Measurements from ENCODE around the gene TENM3. TPM values are rescaled to one million over a fixed set of nuclear protein-coding genes. Genes with fewer than 3 reads are reported as not detected.

TENM3 gene
- polyA plus RNA-seq, 1 of the 3 experiments (the other 2 are of a cell fraction) = 10.4 TPM

DNA sequence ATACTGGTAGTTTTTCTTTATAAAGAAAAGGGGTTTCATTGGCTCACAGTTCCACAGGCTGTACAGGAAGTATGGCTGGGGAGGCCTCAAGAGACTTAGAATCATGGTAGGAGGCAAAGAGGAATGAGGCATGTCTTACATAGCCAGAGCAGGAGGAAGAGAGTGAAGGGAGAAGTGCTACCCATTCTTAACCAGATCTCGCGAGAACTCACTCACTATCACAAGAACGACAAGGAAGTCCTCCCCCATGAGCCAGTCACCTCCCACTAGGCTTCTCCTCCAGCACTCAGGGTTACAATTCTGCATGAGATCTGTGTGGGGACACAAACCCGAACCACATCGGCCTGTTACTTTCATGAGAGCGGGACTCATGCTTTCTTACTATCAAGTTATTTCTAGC is 240.5 kb downstream of the TENM3 start:
- Histone ChIP-seq H4K20me1 (ENCODE audit: insufficient read depth) (no peaks in the 10 kb centered on the region), H3K27ac (ENCODE audit: low read depth in 2 of 2, low read length in 1 of 2) (no peak overlapping the region), H3K36me3 (replicated peaks in 1 of 2; ENCODE audit: control insufficient read depth in 1 of 2, insufficient read depth in 2 of 2, low read length in 1 of 2) (peaks cover 0 to 8% of the 10 kb centered on the region in 2 experiments), H3K4me1 (ENCODE audit: control insufficient read depth in 1 of 2, insufficient read depth in 2 of 2, low read depth in 1 of 2, low read length in 1 of 2) (no peaks in the 10 kb centered on the region; a peak in 1 of 4 replicates), H3K9ac (no peak overlapping the region), H3K79me2 (ENCODE audit: insufficient read depth) (0 out of 2 replicates have a peak, but pooled peaks cover 2% of the 10 kb centered on the region), H3K4me2 (no peak overlapping the region), H3K27me3 (ENCODE audit: insufficient read depth) (no peaks in the 10 kb centered on the region), H3K4me3 (ENCODE audit: low read depth in 2 of 2, low read length in 1 of 2) (no peak overlapping the region), H3K9me2 (0 out of 2 replicates have a peak, but pooled peaks cover 4% of the 10 kb centered on the region), H2AFZ (ENCODE audit: low read depth) (no peak overlapping the region), H3F3A (replicated peaks; ENCODE audit: insufficient read depth) (no peaks in the 10 kb centered on the region), H3K9me3 (no peaks in the 10 kb centered on the region)
- DNase-seq = no peak
- CTCF ChIA-PET = no interaction called here
- TF ChIP-seq SIN3A (IDR thresholded peaks at IDR 0.05; ENCODE audit: borderline replicate concordance, low read depth, low read length) (no peak), YY1 (IDR thresholded peaks at IDR 0.05; ENCODE audit: low read depth) (no peak)
- POLR2A ChIA-PET = no interaction called here
- 75% methylated on average over 6 of the region's 6 CpGs for WGBS (ENCODE audit: low lambda C conversion rate)

DNA sequence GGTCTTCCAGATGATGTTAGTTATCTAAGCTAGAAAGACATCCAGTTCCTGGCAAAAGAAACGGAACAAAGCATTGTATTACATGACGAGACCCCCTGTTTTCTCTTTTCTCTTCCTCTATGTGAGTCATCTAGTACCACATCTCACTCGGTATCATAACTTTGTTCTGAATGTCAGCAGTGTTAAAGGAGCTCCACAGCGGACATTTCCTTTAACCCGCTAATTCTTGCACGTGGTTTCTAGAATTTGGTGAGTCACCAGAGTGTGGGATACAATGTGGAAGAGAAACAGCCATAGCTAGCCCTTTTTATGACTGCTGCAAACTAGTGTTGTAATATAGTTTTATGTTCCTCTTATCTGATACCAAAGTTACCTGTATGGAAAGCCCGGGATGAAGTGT is 243.7 kb downstream of the TENM3 start:
- no peak overlapping the region for H2AFZ ChIP-seq (ENCODE audit: low read depth)
- no peak overlapping the region for H3K4me2 ChIP-seq
- TF ChIP-seq JUND (IDR thresholded peaks at IDR 0.05) (no peak), RXRA (IDR thresholded peaks at IDR 0.05; ENCODE audit: borderline replicate concordance, low read depth) (no peak)
- 0 out of 2 replicates have a peak, but pooled peaks cover 2% of the 10 kb centered on the region for H3K79me2 ChIP-seq (ENCODE audit: insufficient read depth)
- no peaks in the 10 kb centered on the region for H3K9me2 ChIP-seq
- DNase-seq = no peak
- H4K20me1 ChIP-seq (ENCODE audit: insufficient read depth) = no peaks in the 10 kb centered on the region
- H3K4me3 ChIP-seq (ENCODE audit: low read depth in 2 of 2, low read length in 1 of 2) = no peak overlapping the region
- WGBS (ENCODE audit: low lambda C conversion rate) = 88% methylated on average over 7 of the region's 7 CpGs
- H3K4me1 ChIP-seq (ENCODE audit: control insufficient read depth in 1 of 2, insufficient read depth in 2 of 2, low read depth in 1 of 2, low read length in 1 of 2) = no peaks in the 10 kb centered on the region; a peak in 2 of 4 replicates
- CTCF ChIA-PET = interaction anchor here (1.0 to 1.2 kb wide), 3 partner anchors 20 to 31 kb away, joined by 3 read pairs; no protein-coding TSS in a partner anchor
- no peaks in the 10 kb centered on the region for H3K9me3 ChIP-seq
- no peaks in the 10 kb centered on the region for H3F3A ChIP-seq (replicated peaks; ENCODE audit: insufficient read depth)
- H3K9ac ChIP-seq = no peak overlapping the region
- no peaks in the 10 kb centered on the region for H3K27me3 ChIP-seq (ENCODE audit: insufficient read depth)
- POLR2A ChIA-PET = no interaction called here
- H3K36me3 ChIP-seq (replicated peaks in 1 of 2; ENCODE audit: control insufficient read depth in 1 of 2, insufficient read depth in 2 of 2, low read length in 1 of 2) = peaks cover 0 to 8% of the 10 kb centered on the region in 2 experiments
- no peak overlapping the region for H3K27ac ChIP-seq (ENCODE audit: low read depth in 2 of 2, low read length in 1 of 2)

DNA sequence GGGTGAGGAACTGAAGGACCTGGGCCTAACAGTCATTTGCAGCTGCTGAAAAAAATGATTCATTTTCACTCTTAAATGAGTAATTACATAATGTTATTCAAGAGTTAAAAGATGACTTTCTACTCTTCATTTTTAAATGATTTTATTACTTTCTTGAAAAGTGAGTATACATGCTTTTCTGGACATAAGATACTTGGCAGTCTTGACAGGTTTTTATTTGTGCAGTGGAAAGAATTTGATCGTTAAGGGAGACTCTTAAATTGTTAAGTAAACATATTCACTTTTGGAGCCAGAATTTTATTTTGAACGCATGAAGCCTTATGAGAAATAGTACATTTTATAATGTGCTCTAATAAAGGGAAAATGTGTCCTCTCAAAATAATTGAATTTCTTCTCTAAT is 245.7 kb downstream of the TENM3 start:
- WGBS (ENCODE audit: low lambda C conversion rate) = 91% methylated on average over 2 of the region's 2 CpGs
- H3K79me2 ChIP-seq (ENCODE audit: insufficient read depth) = no peaks in the 10 kb centered on the region
- POLR2A ChIA-PET = no interaction called here

More for the DNA sequence above, 245.7 kb downstream of the TENM3 start:
- Histone ChIP-seq H3K4me3 (ENCODE audit: low read depth in 2 of 2, low read length in 1 of 2) (no peak overlapping the region), H3K4me1 (ENCODE audit: control insufficient read depth in 1 of 2, insufficient read depth in 2 of 2, low read depth in 1 of 2, low read length in 1 of 2) (no peaks in the 10 kb centered on the region; a peak in 2 of 4 replicates), H3K4me2 (no peak overlapping the region), H2AFZ (ENCODE audit: low read depth) (no peak overlapping the region), H3K27ac (ENCODE audit: low read depth in 2 of 2, low read length in 1 of 2) (no peak overlapping the region), H3K27me3 (ENCODE audit: insufficient read depth) (no peaks in the 10 kb centered on the region), H3K9me2 (no peaks in the 10 kb centered on the region), H3K9ac (no peak overlapping the region), H4K20me1 (ENCODE audit: insufficient read depth) (no peaks in the 10 kb centered on the region), H3K36me3 (replicated peaks in 1 of 2; ENCODE audit: control insufficient read depth in 1 of 2, insufficient read depth in 2 of 2, low read length in 1 of 2) (peaks cover 0 to 8% of the 10 kb centered on the region in 2 experiments), H3F3A (replicated peaks; ENCODE audit: insufficient read depth) (peaks cover 4% of the 10 kb centered on the region), H3K9me3 (no peaks in the 10 kb centered on the region)
- TF ChIP-seq GATA2 (CRISPR knock-in tag; IDR thresholded peaks at IDR 0.05) (no peak), TEAD4 (IDR thresholded peaks at IDR 0.05; ENCODE audit: borderline replicate concordance, insufficient read depth) (no peak), POLR2AphosphoS5 (IDR thresholded peaks at IDR 0.05; ENCODE audit: low read depth, low read length) (no peak), FOXJ3 (CRISPR knock-in tag; IDR thresholded peaks at IDR 0.05) (no peak), MEF2A (IDR thresholded peaks at IDR 0.05; ENCODE audit: borderline replicate concordance, low read depth) (no peak), EP300 (IDR thresholded peaks at IDR 0.05; ENCODE audit: borderline replicate concordance in 1 of 2, low read depth in 1 of 2, low read length in 1 of 2) (no peak), YY1 (IDR thresholded peaks at IDR 0.05; ENCODE audit: low read depth) (no peak), RFX5 (IDR thresholded peaks at IDR 0.05; ENCODE audit: low read length) (no peak), JUND (IDR thresholded peaks at IDR 0.05) (no peak), FOSL2 (IDR thresholded peaks at IDR 0.05; ENCODE audit: borderline replicate concordance, low read depth) (no peak)
- TF ChIP-seq, protein P1, sequence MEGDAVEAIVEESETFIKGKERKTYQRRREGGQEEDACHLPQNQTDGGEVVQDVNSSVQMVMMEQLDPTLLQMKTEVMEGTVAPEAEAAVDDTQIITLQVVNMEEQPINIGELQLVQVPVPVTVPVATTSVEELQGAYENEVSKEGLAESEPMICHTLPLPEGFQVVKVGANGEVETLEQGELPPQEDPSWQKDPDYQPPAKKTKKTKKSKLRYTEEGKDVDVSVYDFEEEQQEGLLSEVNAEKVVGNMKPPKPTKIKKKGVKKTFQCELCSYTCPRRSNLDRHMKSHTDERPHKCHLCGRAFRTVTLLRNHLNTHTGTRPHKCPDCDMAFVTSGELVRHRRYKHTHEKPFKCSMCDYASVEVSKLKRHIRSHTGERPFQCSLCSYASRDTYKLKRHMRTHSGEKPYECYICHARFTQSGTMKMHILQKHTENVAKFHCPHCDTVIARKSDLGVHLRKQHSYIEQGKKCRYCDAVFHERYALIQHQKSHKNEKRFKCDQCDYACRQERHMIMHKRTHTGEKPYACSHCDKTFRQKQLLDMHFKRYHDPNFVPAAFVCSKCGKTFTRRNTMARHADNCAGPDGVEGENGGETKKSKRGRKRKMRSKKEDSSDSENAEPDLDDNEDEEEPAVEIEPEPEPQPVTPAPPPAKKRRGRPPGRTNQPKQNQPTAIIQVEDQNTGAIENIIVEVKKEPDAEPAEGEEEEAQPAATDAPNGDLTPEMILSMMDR (IDR thresholded peaks at IDR 0.05) = no peak
- TF ChIP-seq, protein P2, sequence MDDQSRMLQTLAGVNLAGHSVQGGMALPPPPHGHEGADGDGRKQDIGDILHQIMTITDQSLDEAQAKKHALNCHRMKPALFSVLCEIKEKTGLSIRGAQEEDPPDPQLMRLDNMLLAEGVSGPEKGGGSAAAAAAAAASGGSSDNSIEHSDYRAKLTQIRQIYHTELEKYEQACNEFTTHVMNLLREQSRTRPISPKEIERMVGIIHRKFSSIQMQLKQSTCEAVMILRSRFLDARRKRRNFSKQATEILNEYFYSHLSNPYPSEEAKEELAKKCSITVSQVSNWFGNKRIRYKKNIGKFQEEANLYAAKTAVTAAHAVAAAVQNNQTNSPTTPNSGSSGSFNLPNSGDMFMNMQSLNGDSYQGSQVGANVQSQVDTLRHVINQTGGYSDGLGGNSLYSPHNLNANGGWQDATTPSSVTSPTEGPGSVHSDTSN (IDR thresholded peaks at IDR 0.05) = no peak
- TF ChIP-seq, protein P3, sequence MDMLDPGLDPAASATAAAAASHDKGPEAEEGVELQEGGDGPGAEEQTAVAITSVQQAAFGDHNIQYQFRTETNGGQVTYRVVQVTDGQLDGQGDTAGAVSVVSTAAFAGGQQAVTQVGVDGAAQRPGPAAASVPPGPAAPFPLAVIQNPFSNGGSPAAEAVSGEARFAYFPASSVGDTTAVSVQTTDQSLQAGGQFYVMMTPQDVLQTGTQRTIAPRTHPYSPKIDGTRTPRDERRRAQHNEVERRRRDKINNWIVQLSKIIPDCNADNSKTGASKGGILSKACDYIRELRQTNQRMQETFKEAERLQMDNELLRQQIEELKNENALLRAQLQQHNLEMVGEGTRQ (IDR thresholded peaks at IDR 0.05; ENCODE audit: borderline replicate concordance, low read depth, low read length) = no peak
- CTCF ChIA-PET = interaction anchor here (0.8 to 1.2 kb wide), 2 partner anchors 20 to 1938 kb away, joined by 3 read pairs; no protein-coding TSS in a partner anchor
- DNase-seq = no peak
